ENCODE data around the gene TXNDC12.
A peak's percentile ranks its signal among the peaks of the same experiment; 100 is the strongest.
"Not testable (repeated sequence)": the region's sequence is repeated elsewhere in the genome, so short reads cannot be mapped to it uniquely, and the experiment has no call there.

The TXNDC12 gene

GRCh38 chr1:52055066-52055865, at the start of gene TXNDC12:
TSS of gene TXNDC12 (minus strand) at chr1:52055191. CDS start at chr1:52055096, 95 bp downstream.
- H3K36me3 ChIP-seq (ENCODE audit: control insufficient read depth, insufficient read depth, low read length), result peaks cover 44% of the 10 kb centered on the region

GRCh38 chr1:52102336-52103013, 47.5 kb upstream of the TXNDC12 start:
- Histone ChIP-seq H3K4me1 (ENCODE audit: control insufficient read depth, insufficient read depth, low read length) (no peaks in the 10 kb centered on the region), H3K9ac (ENCODE audit: low read depth, low read length) (no peak overlapping the region), H3K27me3 (ENCODE audit: control insufficient read depth, insufficient read depth, low read length) (no peaks in the 10 kb centered on the region), H3K36me3 (ENCODE audit: control insufficient read depth, insufficient read depth, low read length) (no peaks in the 10 kb centered on the region), H3K9me3 (ENCODE audit: control insufficient read depth, insufficient read depth, low read length) (no peaks in the 10 kb centered on the region), H3K4me3 (ENCODE audit: low read depth, low read length) (no peak overlapping the region), H3K27ac (ENCODE audit: low read depth, low read length) (no peak overlapping the region)

More at GRCh38 chr1:52055066-52055865, at the start of gene TXNDC12:
- H3K4me3 ChIP-seq (ENCODE audit: low read depth, low read length), result peak within 1 kb of the TSS; percentile 98
- peak within 1 kb of the TSS; percentile 99 for H3K27ac ChIP-seq (ENCODE audit: low read depth, low read length)
- peaks cover 15% of the 10 kb centered on the region for H3K4me1 ChIP-seq (ENCODE audit: control insufficient read depth, insufficient read depth, low read length)
- no peaks in the 10 kb centered on the region for H3K27me3 ChIP-seq (ENCODE audit: control insufficient read depth, insufficient read depth, low read length)
- no peaks in the 10 kb centered on the region for H3K9me3 ChIP-seq (ENCODE audit: control insufficient read depth, insufficient read depth, low read length)
- H3K9ac ChIP-seq (ENCODE audit: low read depth, low read length), result peak within 1 kb of the TSS; percentile 82

DNA sequence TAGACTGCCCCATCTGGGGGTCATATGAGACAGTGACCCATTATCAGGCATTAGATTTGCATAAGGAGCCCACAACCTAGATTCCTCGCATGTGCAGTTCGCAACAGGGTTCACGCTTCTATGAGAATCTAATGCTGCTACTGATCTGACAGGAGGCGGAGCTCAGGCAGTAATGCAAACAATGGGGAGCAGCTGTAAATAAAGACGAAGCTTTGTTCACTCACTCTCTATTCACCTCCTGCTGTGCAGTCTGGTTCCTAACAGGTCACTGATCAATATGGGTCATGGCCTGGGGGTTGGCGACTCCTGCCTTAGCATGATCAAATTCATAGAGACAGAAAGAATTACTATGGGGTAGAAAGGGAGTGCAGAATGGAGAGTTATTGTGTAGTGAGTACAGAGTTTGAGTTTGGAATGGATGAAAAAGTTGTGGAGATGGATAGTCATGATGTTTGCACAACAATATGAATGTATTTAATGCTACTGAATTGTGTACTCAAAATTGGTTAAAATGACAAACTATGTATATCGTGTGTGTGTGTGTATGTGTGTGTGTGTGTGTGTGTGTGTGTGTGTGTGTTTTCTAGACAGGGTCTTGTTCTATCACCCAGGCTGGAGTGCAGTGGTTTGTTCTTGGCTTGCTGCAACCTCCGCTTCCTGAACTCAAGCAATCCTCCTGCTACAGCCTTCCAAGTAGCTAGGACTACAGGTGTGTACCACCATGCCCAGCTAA, 43.3 kb upstream of the TXNDC12 start:
- no peaks in the 10 kb centered on the region for H3K36me3 ChIP-seq (ENCODE audit: control insufficient read depth, insufficient read depth, low read length)
- H3K4me3 ChIP-seq (ENCODE audit: low read depth, low read length), result no peak overlapping the region
- no peaks in the 10 kb centered on the region for H3K9me3 ChIP-seq (ENCODE audit: control insufficient read depth, insufficient read depth, low read length)
- H3K27me3 ChIP-seq (ENCODE audit: control insufficient read depth, insufficient read depth, low read length), result no peaks in the 10 kb centered on the region
- H3K9ac ChIP-seq (ENCODE audit: low read depth, low read length), result no peak overlapping the region
- no peak overlapping the region for H3K27ac ChIP-seq (ENCODE audit: low read depth, low read length)
- H3K4me1 ChIP-seq (ENCODE audit: control insufficient read depth, insufficient read depth, low read length), result no peaks in the 10 kb centered on the region

- peaks cover 4% of the 10 kb centered on the region for H3K36me3 ChIP-seq (ENCODE audit: control insufficient read depth, insufficient read depth, low read length)
- no peaks in the 10 kb centered on the region for H3K27me3 ChIP-seq (ENCODE audit: control insufficient read depth, insufficient read depth, low read length)
- no peaks in the 10 kb centered on the region for H3K9me3 ChIP-seq (ENCODE audit: control insufficient read depth, insufficient read depth, low read length)
- H3K4me3 ChIP-seq (ENCODE audit: low read depth, low read length), result no peak overlapping the region
- no peak overlapping the region for H3K9ac ChIP-seq (ENCODE audit: low read depth, low read length)
- no peaks in the 10 kb centered on the region for H3K4me1 ChIP-seq (ENCODE audit: control insufficient read depth, insufficient read depth, low read length)
- H3K27ac ChIP-seq (ENCODE audit: low read depth, low read length), result no peak overlapping the region
Measured at GRCh38 chr1:52096216-52096615, 41.2 kb upstream of the TXNDC12 start.

- not testable (repeated sequence) for H3K4me3 ChIP-seq (ENCODE audit: low read depth, low read length); H3K9ac ChIP-seq (ENCODE audit: low read depth, low read length); H3K27me3 ChIP-seq (ENCODE audit: control insufficient read depth, insufficient read depth, low read length); H3K4me1 ChIP-seq (ENCODE audit: control insufficient read depth, insufficient read depth, low read length); H3K9me3 ChIP-seq (ENCODE audit: control insufficient read depth, insufficient read depth, low read length); H3K27ac ChIP-seq (ENCODE audit: low read depth, low read length)
- peaks cover 21% of the 10 kb centered on the region for H3K36me3 ChIP-seq (ENCODE audit: control insufficient read depth, insufficient read depth, low read length)
Measured at GRCh38 chr1:52094300-52094699, 39.3 kb upstream of the TXNDC12 start.

- not testable (repeated sequence) for H3K27ac ChIP-seq (ENCODE audit: low read depth, low read length); H3K9me3 ChIP-seq (ENCODE audit: control insufficient read depth, insufficient read depth, low read length); H3K27me3 ChIP-seq (ENCODE audit: control insufficient read depth, insufficient read depth, low read length); H3K4me1 ChIP-seq (ENCODE audit: control insufficient read depth, insufficient read depth, low read length); H3K9ac ChIP-seq (ENCODE audit: low read depth, low read length); H3K4me3 ChIP-seq (ENCODE audit: low read depth, low read length)
- peaks cover 76% of the 10 kb centered on the region for H3K36me3 ChIP-seq (ENCODE audit: control insufficient read depth, insufficient read depth, low read length)
Measured at GRCh38 chr1:52087892-52088291, 32.9 kb upstream of the TXNDC12 start.

GRCh38 chr1:52080014-52080415, 25.0 kb upstream of the TXNDC12 start:
- H3K4me1 ChIP-seq (ENCODE audit: control insufficient read depth, insufficient read depth, low read length), result no peaks in the 10 kb centered on the region
- H3K36me3 ChIP-seq (ENCODE audit: control insufficient read depth, insufficient read depth, low read length), result peaks cover 59% of the 10 kb centered on the region
- H3K9me3 ChIP-seq (ENCODE audit: control insufficient read depth, insufficient read depth, low read length), result no peaks in the 10 kb centered on the region
- no peaks in the 10 kb centered on the region for H3K27me3 ChIP-seq (ENCODE audit: control insufficient read depth, insufficient read depth, low read length)
- H3K4me3 ChIP-seq (ENCODE audit: low read depth, low read length), result no peak overlapping the region
- H3K9ac ChIP-seq (ENCODE audit: low read depth, low read length), result no peak overlapping the region
- no peak overlapping the region for H3K27ac ChIP-seq (ENCODE audit: low read depth, low read length)

DNA sequence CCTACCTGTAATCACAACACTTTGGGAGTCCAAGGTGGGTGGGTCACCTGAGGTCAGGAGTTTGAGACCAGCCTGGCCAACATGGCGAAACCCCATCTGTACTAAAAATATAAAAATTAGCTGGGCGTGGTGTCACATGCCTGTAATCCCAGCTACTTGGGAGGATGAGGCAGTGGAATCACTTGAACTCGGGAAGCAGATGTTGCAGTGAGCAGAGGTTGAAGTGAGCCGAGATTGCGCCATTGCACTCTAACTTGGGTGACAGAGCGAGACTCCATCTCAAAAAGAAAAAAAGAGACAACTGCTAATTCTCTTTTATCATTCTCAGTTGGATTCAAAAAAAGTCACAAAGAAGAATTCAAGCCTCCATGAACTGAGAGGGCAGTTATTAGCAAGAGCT, 22.3 kb upstream of the TXNDC12 start:
- not testable (repeated sequence) for H3K4me1 ChIP-seq (ENCODE audit: control insufficient read depth, insufficient read depth, low read length); H3K9ac ChIP-seq (ENCODE audit: low read depth, low read length); H3K27ac ChIP-seq (ENCODE audit: low read depth, low read length); H3K9me3 ChIP-seq (ENCODE audit: control insufficient read depth, insufficient read depth, low read length); H3K27me3 ChIP-seq (ENCODE audit: control insufficient read depth, insufficient read depth, low read length); H3K4me3 ChIP-seq (ENCODE audit: low read depth, low read length)
- peaks cover 48% of the 10 kb centered on the region for H3K36me3 ChIP-seq (ENCODE audit: control insufficient read depth, insufficient read depth, low read length)

- Histone ChIP-seq H3K9me3 (ENCODE audit: control insufficient read depth, insufficient read depth, low read length) (no peaks in the 10 kb centered on the region), H3K4me3 (ENCODE audit: low read depth, low read length) (no peak overlapping the region), H3K9ac (ENCODE audit: low read depth, low read length) (no peak overlapping the region), H3K4me1 (ENCODE audit: control insufficient read depth, insufficient read depth, low read length) (no peaks in the 10 kb centered on the region), H3K27me3 (ENCODE audit: control insufficient read depth, insufficient read depth, low read length) (no peaks in the 10 kb centered on the region), H3K27ac (ENCODE audit: low read depth, low read length) (no peak overlapping the region), H3K36me3 (ENCODE audit: control insufficient read depth, insufficient read depth, low read length) (peaks cover 58% of the 10 kb centered on the region)
Measured at GRCh38 chr1:52072291-52072690, 17.3 kb upstream of the TXNDC12 start.

DNA sequence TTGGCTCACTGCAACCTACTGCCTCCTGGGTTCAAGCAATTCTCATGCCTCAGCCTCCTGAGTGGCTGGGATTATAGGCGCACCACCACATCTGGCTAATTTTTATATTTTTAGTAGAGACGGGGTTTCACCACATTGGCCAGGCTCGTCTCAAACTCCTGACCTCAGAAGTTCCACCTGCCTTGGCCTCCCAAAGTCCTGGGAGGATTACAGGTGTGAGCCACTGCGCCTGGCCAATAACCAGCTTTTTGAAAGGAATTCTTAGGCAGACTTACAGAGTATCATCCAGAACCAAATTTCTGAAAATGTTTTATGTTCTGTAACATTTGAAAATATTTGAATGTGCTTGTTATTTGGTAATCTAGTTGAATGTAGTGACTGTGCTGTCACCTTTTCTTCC, 15.7 kb upstream of the TXNDC12 start:
- Histone ChIP-seq H3K4me1 (ENCODE audit: control insufficient read depth, insufficient read depth, low read length) (no peaks in the 10 kb centered on the region), H3K9me3 (ENCODE audit: control insufficient read depth, insufficient read depth, low read length) (no peaks in the 10 kb centered on the region), H3K27me3 (ENCODE audit: control insufficient read depth, insufficient read depth, low read length) (no peaks in the 10 kb centered on the region), H3K9ac (ENCODE audit: low read depth, low read length) (no peak overlapping the region; the same call in 1 of the 2 replicates), H3K27ac (ENCODE audit: low read depth, low read length) (no peak overlapping the region), H3K36me3 (ENCODE audit: control insufficient read depth, insufficient read depth, low read length) (peaks cover 66% of the 10 kb centered on the region), H3K4me3 (ENCODE audit: low read depth, low read length) (no peak overlapping the region)

DNA sequence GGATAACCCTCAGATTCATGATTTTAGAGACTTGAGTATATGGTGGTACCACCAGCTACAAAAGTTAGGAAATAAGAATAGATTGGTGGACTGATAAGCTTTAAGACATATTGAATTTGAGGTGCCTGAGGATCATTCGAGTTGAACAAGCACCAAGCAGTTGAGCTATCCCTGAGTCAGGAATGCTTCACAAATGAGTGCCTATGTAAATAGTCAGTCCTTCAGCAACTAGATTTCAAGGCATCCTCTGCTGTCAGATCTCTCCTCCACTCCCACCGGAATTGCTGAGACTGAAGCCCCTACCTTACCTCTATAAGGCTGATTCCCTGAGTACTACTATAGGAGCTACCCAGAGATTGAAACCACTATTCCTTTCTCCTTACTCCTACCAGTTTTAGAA, 8.2 kb upstream of the TXNDC12 start:
- no peaks in the 10 kb centered on the region; the same call in 1 of the 2 replicates for H3K4me1 ChIP-seq (ENCODE audit: control insufficient read depth, insufficient read depth, low read length)
- no peaks in the 10 kb centered on the region for H3K9me3 ChIP-seq (ENCODE audit: control insufficient read depth, insufficient read depth, low read length)
- H3K4me3 ChIP-seq (ENCODE audit: low read depth, low read length), result no peak overlapping the region
- H3K27me3 ChIP-seq (ENCODE audit: control insufficient read depth, insufficient read depth, low read length), result no peaks in the 10 kb centered on the region
- no peak overlapping the region for H3K9ac ChIP-seq (ENCODE audit: low read depth, low read length)
- peaks cover 90% of the 10 kb centered on the region for H3K36me3 ChIP-seq (ENCODE audit: control insufficient read depth, insufficient read depth, low read length)
- H3K27ac ChIP-seq (ENCODE audit: low read depth, low read length), result no peak overlapping the region

Data from HUES48 (cell line).